GM12891 (cell line): Measurements from ENCODE around the gene FSTL4.

ENCODE experiments used
- POLR2A ChIP-seq: IDR thresholded peaks from 2 replicates; pipeline ENCODE4 v1.6.1; 2011; ENCODE audit warnings: low read depth, low read length, control low read depth
- POLR2AphosphoS5 ChIP-seq: IDR thresholded peaks from 2 replicates; pipeline ENCODE4 v1.6.1; 2011; ENCODE audit warnings: low read depth, low read length, control low read depth
- TAF1 ChIP-seq: IDR thresholded peaks from 2 replicates; pipeline ENCODE4 v1.6.1; 2011; ENCODE audit warnings: low read depth, low read length, control low read depth

DNA sequence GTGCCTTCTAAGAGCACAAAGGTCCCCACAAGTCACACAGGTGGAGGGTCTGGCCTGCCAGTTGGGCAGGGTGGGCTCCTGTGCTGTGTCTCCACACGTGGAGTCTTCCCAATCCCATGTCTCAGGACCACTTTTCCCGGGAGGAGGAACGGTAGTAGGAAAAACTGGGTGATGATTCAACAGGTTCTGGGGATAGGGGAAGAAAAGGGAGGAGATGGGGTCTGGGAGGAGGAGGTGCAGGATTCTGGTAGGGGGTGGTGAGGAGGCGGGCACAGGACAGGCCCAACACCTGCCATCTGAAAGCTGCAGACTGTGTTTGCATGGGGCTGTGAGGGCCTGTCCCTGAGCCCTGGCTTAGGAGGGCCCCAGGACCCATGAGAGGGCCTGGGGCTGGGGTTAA, 345.4 kb downstream of the FSTL4 start:
- TF ChIP-seq POLR2AphosphoS5 (no peak), POLR2A (no peak), TAF1 (no peak)
